GM12892 (cell line): ENCODE data around the gene TFEB.

ENCODE experiments used
- POLR2A ChIP-seq: IDR thresholded peaks from 2 replicates; pipeline ENCODE4 v1.6.1; 2011; ENCODE audit warnings: low read depth, low read length, control low read depth
- POLR2AphosphoS5 ChIP-seq: IDR thresholded peaks from 2 replicates; pipeline ENCODE4 v1.6.1; 2011; ENCODE audit warnings: low read depth, low read length, control low read depth

GRCh38 chr6:41682497-41683272 is 52.7 kb downstream of the TFEB start:
- TF ChIP-seq POLR2A (no peak), POLR2AphosphoS5 (no peak)
